HG02759 (cell line): ENCODE data around the gene OCSTAMP.

Source experiments
- ATAC-seq: cut with Tn5 transposase; IDR thresholded peaks from one replicate; pipeline ENCODE4 v1.9.1; 2021; ENCODE audit warnings: mild to moderate bottlenecking, moderate library complexity; ENCODE audit not compliant: unreplicated experiment

OCSTAMP gene

GRCh38 chr20:46573788-46574584 lies 23.5 kb upstream of the OCSTAMP start:
- no peak for ATAC-seq

DNA sequence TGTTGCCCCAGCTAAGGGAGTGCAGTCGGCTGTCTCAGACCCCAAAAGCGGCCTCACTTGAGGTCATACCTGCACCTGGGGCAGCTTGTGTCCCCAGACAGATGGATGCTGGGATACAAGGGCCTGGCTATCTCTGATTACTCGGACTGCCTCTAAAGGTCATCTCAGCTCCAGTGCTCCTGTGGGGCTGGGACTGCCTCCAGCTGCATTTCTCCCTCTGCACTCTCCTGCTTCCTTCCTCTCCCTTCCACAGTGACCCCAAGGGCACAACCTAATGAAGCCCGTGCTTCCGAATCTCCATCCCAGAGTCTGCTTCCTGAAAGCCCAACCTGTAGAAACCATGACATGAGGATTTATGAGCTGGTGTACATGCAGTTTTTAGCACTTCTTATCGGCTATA lies 22.8 kb upstream of the OCSTAMP start:
- no peak for ATAC-seq

- ATAC-seq = no peak
Measured at GRCh38 chr20:46572790-46573189, 22.3 kb upstream of the OCSTAMP start.

GRCh38 chr20:46572153-46572552 lies 21.7 kb upstream of the OCSTAMP start:
- no peak for ATAC-seq

- ATAC-seq = no peak
Measured at GRCh38 chr20:46571418-46571817, 21.0 kb upstream of the OCSTAMP start.

DNA sequence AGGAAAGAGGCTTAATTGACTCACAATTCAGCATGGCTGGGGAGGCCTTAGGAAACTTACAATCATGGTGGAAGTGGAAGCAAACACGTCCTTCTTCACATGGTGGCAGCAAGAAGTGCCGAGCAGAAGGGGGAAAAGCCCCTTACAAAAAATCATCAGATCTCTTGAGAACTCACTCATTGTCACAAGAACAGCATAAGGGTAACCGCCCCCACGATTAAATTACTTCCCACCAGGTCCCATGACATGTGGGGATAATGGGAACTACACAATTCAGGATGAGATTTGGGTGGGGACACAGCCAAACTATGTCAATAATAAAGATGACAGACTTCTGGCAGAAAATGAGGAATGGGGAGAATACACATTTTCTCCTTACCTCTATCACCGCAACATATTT lies 20.5 kb upstream of the OCSTAMP start:
- no peak for ATAC-seq

- no peak for ATAC-seq
Measured at GRCh38 chr20:46569961-46570360, 19.5 kb upstream of the OCSTAMP start.

DNA sequence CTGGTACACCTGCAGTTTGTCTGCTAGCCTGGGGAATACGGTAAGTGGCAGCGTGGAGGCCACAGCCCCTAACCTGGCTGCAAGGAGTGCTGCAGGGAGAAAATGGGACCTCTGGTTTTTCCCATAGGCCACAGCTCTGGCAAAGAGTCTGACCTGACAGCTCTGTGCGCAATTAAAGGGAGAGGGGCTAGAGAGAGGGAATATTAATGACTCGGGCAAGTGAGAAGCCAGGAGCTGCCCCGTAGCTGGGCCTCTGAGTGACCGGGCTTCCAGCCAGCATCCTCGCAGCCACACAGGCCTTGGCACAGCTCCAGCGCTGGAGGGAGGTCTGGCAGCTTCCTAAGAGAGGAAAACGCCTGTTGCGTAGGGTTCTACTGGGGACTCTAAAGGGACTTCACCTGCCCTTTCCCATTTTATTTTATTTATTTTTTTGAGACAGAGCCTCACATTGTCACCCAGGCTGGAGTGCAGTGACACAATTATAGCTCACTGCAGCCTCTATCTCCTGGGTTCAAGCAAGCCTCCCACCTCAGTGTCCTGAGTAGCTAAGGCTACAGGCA lies 18.2 kb upstream of the OCSTAMP start:
- ATAC-seq = no peak

GRCh38 chr20:46566125-46566524 lies 15.7 kb upstream of the OCSTAMP start:
- no peak for ATAC-seq

DNA sequence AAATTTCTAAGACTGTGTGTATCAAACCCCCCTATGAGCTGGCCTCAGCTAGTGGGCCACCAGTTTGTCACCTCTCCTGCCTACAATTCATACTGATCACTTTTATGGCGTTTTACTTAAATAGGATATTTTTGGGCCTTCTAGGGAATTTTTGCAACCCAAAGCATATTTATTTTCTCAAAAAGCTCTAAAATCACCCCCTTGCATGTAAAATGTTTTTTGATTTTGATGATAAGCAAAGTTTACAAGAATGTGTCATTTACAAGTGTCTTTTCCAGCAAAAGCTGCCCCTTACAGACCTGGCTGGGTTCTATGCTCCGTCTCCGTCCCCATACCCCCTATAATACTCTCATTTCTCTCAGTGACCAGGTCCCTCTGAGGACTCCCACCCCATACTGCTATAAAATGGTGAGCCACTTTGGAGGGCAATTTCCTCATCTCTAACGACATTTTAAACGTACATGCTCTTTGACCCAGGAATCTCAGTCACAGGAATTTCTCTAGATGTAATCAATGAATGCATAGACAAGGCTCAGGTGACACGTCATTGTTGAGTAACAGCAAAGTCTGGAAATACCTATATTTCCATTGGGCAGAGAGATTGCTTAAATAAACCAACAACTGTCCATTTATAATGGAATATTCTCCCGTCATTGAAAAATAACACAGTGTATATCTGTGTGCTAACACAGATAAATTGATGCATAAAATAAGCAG lies 13.9 kb upstream of the OCSTAMP start:
- no peak for ATAC-seq

DNA sequence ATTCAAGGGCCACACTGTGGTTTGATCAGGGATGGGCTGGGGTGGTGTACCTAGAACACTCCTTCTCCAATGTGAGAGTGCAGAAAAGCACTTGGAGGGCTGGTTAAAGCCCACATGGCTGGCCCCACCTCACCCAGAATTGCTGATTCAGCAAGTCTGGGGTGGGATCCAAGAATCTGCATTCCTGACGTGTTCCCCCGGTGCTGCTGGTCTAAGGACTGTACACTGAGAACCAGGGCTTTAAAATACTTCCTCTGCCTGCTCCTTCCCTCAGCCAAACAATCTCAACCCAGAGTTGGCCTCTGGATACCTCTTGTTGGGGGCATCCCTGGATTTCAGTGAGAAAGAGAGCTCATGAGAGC lies 13.4 kb upstream of the OCSTAMP start:
- no peak for ATAC-seq

DNA sequence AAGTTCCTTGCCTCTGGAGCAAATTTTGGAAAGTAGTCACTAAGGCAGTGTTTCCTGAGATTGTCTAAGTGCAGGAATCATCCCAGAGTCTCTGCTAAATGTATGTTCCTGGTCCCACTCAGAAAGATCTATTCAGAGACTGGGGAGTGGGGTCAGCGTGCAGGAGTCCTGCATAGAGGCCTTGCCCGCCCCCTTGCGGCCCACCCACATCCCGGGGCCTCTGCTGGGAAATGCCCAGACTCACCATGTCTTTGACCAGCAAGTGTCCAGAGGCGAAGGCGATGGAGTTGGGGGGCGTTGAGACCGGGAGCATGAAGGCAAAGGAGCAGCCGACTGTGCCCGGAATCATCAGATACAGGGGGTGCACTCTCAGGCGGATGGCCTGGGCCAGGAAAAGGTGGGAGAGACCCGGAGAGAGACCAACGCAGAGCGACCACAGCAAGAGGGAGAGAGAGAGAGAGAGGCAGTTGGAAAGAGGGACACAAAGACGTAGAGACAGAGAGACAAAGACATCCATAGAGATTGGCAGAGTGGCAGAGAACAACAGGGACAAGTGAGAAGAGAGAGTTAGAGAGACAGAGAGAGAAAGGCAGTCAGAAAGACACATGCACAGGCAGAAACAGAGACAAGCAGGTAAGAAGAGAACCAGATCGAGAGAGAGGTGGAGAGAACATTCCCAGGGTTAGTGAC lies 12.9 kb upstream of the OCSTAMP start:
- ATAC-seq = no peak

GRCh38 chr20:46562373-46563169 lies 12.1 kb upstream of the OCSTAMP start:
- no peak for ATAC-seq

DNA sequence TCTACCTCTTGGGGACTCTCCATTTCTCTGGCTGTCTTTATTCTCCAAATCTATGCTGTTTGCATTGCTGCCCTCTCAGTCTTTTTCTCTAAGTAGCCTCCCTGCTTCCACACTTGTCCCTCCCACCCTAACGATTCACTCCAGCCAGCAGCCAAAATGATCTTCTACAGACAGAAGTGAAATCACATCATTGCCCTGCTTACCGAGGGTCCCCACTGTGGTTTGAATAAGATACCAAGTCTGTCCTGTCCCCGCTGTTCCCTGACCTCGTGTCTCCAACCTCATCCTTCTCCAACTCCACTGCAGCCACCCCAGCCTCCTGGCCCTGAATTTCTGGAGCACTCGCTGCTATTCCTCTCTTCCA lies 11.5 kb upstream of the OCSTAMP start:
- no peak for ATAC-seq

DNA sequence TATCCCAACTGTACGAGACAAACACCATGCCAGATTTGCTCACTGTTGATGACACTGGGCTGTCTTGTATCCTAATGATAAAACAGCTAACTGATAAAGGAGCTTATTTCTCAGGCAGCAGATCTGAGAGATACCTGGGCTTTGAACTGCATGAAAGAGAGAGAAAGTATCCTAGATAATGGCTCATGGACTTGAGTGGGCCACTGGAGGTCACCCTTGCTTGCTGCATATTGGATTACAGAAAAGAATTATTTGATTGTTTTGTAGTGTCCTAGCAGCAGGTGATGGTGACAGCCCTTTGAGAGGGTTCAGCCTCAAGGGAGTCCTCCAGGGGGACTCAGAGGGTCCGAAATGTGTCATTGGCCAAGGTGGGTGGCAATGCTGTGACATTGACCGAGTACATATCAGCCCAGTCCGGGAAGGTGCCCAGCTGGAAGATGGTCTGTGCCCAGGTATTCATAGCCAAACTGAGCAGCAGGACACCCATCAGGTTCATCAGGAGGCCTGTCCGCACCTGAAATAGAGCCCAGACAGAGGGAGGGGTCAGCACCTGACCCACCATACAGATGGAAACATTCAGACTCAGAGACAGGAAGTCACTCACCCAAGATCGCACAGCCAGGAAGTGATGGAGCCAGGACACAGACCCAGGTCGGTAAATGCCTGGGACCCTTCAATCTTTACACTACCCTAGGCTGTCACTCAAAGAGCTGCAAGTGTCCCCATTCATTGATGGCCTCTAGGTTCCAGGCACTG lies 9.4 kb upstream of the OCSTAMP start:
- no peak for ATAC-seq

DNA sequence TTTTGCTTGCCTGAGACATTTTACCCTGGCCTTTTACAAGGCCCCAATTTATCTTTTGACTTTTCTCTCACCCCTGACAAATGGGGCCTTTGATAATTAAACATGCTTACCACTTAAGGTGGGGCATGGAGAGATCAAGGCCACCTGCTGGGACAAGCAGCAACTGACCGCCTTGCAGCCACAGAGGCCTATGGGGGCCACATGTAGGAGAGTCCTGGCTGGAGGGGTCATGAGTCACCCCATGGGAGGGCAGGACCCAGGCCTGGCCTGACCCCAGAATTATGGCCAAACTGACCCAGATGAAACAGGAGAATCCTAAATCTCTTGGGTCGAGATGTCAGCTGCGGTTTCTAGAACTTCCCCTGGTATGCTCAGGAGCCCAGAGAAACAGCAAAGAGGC lies 8.5 kb upstream of the OCSTAMP start:
- ATAC-seq = no peak

DNA sequence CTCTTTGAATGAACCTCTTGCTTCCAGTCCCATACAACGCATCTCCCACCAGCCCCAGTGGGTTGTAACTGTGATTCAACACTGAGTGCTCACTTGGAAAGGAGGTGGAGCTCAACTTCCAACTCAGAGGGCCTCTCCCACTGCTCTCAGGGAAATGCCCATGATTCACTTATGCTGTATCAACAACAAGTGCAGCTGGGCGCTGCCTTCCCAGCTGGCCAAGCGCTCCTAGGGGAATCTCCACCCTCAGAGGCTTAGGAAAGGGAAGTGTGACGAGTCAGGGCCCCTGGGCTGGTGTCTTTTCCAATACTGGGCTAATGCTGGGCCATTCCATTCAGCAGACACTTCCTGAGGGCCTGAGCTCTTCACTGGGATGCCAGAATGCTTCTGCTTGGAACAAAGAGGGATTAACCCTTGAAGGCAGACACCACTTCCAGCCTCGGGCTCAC lies 8.1 kb upstream of the OCSTAMP start:
- ATAC-seq = no peak

DNA sequence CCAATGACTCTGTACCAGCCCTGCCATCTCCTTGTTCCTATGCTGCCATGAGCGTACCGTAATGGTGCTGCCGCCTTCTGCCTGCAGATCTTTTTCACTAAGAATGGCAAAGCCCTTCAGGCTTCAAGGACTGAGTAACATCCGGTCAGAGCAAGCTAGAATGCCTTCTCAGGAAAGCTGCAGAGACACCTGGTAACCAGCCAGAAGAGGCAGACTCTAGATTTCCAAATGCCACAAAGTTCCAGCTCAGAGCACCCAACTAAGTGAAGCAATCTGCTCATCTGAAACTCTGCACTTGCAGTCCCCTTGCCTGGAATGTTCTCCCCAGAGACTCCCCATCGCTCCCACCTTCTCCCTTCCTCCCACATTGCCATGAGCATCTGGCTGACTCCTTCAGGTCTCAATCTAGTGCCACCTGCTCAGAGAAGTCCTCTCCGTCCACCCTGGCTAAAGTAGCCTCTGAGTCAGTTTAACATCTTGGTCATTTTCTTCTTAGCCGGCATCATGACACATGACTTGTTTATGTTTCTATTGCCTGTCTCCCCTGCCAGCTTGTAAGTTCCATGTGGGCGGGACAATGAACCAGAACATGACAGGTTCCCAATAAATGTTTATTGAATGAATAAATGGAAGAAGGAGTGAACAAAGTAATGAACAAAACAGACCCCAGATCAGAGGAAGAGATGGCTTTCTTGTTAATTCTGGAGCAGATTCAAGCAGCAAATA lies 6.9 kb upstream of the OCSTAMP start:
- no peak for ATAC-seq

DNA sequence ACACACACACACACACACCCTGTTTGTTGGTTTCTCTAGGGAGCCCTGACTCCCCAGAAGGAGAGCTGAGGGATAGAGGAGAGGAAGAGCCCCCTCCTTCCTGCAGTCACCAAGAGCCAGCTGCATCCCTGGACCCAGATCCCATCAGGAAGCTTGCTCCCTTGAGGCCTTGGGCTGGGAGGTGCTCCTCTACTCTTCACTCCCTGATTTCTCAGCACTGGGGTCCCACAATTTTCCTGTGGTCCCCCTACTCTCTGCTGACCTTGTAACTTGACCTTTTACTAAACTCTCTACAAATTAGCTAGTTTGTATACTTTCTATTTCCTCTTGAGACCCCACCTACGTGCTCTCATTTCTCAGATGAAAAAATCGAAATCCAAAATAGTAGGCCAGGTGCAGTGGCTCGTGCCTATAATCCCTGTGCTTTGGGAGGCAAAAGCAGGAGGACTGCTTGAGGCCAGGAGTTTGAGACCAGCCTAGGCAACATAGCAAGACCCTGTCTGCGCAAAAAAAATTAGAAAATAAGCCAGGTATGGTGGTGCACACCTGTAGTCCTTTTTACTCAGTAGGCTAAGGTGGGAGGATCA lies 5.0 kb upstream of the OCSTAMP start:
- no peak for ATAC-seq
